Epidermal melanocyte (primary cell): ENCODE data around the gene GALK1.

Experiments used
- DNase-seq: peaks from one replicate; pipeline ENCODE4 v3.0.0; 2011; ENCODE audit warnings: low spot score; ENCODE audit not compliant: insufficient read length

The GALK1 gene

DNA sequence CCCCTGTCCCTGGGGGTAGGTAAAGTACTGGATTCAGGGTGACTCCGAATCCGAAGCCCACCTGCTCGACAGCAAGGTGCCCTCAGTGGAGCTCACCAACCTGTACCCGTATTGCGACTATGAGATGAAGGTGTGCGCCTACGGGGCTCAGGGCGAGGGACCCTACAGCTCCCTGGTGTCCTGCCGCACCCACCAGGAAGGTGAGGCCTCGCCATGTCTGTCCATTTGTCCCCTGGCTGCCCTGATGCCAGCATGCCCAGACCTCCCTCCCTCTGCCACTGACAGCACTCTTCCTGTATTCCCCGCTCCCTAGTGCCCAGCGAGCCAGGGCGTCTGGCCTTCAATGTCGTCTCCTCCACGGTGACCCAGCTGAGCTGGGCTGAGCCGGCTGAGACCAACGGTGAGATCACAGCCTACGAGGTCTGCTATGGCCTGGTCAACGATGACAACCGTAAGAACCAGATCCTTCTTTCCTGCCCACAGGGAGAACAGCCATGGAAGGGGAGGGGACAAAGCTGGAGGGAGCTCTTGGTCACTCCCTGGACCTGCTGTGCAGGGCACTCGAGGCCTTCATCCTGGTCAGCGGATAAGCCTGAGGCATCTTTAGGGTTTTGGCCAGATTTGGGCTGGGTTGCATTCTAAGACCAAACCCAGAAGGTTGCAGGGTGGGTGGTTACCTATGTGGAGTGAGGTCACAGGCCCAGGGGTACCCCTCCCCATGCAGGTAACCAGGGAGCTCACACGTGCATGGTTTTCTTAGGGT lies 14.2 kb downstream of the GALK1 start:
- DNase-seq: no peak

DNA sequence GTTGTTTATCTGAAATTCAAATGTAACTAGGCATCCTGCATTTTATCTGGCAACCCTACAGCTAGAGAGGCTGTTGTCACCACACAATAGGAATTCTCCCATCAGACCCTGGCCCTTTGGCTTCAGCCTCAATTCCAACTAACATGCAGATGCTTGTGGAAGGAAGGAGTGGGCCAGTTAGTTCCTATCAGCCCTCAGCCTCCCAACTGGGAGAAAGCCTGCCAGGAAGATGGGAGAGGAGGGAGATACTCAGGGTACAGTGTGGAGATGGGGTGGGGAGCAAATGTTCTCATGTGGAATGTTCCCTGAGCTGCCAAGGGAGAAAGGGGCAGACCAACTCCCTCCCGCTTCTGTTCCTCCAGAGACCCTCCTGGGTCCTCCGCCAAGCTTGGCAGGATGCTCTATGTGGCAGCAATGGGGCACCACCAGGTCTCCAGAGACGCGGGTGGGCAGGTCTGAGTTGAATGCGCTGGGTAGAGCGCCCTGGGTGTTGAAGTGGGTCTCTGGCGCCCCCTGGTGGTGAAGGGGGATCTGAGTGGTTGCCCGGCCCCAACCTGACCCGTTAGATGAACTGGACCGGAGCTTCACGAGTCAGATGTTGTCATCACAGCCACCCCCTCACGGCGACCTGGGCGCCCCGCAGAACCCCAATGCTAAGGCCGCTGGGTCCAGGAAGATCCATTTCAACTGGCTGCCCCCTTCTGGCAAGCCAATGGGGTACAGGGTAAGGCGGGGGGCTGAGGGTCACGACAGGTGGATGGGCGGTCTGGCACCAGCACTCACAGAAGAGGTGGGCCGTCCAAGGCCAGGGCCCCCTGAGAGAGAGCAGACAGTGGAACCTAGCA lies 15.2 kb downstream of the GALK1 start:
- peak; percentile 96 for DNase-seq

DNA sequence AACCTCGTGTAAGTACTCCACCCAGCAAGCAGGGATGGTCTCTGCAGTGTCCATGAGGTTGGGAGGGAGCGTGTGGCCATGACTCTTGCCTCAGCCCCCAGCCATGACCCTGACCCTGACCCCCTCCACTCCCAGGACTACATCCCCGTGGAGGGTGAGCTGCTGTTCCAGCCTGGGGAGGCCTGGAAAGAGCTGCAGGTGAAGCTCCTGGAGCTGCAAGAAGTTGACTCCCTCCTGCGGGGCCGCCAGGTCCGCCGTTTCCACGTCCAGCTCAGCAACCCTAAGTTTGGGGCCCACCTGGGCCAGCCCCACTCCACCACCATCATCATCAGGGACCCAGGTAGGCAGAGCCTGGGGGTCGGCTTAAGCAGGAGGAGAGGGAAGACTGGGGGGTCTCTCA lies 16.3 kb downstream of the GALK1 start:
- no peak for DNase-seq

DNA sequence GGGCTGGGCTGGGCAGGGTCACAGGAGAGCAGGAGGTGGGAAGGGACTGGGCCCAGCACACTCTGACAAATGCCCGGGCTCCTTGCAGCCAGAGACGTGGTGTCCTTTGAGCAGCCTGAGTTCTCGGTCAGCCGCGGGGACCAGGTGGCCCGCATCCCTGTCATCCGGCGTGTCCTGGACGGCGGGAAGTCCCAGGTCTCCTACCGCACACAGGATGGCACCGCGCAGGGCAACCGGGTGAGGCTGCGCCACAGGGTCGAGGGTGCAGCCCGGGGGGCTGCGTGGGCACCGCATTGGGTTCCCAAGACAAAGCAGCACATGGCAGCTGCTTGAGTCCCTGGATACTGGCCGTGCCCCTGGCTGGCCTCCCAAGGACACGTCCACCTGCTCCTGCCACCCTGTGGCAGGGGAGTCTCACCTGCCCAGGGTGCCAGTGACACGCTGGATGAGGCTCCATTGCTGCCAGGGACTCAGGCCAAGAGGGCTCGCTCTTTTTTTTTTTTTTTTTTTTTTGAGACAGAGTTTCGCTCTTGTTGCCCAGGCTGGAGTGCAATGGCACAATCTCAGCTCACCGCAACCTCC lies 21.3 kb downstream of the GALK1 start:
- no peak for DNase-seq

DNA sequence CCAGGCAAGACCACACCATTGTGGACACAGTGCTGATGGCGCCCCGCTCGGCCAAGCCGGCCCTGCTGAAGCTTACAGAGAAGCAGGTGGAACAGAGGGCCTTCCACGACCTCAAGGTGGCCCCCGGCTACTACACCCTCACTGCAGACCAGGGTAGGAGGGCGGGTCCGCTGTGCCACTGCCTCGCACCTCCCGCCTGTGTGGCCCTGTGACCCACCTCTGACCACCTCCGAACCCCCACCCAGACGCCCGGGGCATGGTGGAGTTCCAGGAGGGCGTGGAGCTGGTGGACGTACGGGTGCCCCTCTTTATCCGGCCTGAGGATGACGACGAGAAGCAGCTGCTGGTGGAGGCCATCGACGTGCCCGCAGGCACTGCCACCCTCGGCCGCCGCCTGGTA lies 22.7 kb downstream of the GALK1 start:
- DNase-seq: no peak

DNA sequence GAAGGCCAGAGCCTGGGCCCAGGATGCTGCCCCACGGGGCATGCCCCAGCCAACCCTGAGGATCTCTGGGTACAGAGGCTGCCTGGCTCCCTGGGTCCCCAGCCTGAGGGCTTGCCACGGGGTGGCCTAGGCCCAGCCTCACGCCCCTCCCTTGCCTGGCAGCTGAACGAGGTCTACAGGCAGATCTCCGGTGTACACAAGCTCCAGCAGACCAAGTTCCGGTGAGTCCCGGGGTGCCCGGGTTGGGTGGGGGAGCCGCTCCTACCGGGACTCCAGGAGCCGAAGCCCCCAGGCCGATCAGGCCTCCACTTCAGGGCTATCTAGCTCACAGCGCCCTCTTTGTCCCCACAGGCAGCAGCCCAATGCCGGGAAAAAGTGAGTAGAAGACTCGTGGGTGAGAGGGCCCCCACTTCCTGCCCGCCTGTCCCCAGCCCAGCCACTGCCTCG lies 24.3 kb downstream of the GALK1 start:
- DNase-seq: no peak

DNA sequence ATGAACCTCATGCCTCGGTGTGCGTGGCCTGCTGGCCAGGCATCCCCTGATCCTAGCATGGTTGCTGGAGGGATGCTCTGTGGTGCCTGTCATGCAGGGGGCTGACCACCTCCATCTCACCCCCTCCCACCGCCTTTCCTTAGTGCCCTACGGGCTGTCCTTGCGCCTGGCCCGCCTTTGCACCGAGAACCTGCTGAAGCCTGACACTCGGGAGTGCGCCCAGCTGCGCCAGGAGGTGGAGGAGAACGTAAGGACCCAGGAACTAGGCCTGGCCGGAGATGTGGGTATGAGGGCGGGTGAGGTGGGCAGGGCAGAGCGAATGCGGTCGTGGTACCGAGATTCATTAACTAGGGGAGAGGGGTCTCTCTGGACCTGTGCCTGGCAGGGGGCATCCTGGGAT lies 24.8 kb downstream of the GALK1 start:
- DNase-seq: no peak

DNA sequence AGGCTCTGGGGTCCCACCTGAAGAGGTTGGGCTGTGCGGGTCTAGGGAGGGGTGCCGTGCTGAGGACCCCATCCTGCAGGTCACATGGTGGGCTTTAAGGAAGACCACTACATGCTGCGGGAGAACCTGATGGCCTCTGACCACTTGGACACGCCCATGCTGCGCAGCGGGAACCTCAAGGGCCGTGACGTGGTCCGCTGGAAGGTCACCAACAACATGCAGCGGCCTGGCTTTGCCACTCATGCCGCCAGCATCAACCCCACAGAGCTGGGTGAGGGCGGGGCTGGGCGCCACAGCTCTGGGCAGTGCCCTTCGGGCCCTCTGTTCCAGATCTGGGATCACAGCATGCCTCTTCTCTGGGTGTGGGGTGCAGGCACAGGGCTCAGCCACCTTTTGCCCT lies 25.2 kb downstream of the GALK1 start:
- no peak for DNase-seq

DNA sequence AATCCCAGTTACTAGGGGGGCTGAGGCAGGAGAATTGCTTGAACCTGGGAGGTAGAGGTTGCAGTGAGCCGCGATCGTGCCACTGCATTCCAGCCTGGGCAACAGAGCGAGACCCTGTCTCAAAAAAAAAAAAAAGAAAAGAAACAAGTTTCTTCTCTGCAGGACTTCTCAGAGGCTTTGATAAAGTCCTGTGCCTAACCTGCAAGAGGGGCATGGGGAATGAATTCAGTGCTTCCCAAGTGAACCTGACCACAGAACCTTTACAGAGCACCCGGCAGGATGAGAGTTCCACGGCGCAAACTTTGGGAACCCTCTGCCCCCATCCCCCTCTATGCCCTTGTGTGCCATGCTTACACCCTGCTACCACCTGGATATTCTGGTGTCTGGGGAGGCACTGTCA lies 25.8 kb downstream of the GALK1 start:
- no peak for DNase-seq

DNA sequence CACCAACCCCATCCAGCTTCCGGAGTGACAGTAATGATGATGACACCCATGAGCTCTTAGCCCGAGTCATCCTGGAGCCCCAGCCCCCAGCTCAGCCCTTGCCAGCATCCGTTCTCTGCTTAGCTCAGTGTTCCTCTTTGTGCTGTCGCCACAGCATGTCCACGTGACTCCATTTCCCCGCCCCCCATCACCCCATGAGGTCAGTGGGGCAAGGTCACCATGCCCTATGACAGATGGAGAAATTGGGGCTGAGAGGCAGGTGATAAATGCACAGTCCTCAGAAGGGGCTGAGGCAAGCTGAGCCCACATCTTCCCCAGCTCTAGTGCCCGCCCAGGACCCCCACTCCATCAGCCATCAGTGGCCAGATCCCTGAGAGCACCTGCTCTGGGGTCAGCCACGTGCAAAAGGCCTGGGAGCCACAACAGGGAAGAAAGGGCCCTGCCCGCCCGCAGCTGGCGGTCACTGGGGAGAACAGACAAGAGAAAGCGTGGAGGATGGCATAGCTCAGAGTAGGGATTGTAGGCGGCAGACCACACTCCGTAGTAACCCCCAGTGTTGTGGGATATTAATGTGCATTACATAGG lies 26.7 kb downstream of the GALK1 start:
- no peak for DNase-seq

DNA sequence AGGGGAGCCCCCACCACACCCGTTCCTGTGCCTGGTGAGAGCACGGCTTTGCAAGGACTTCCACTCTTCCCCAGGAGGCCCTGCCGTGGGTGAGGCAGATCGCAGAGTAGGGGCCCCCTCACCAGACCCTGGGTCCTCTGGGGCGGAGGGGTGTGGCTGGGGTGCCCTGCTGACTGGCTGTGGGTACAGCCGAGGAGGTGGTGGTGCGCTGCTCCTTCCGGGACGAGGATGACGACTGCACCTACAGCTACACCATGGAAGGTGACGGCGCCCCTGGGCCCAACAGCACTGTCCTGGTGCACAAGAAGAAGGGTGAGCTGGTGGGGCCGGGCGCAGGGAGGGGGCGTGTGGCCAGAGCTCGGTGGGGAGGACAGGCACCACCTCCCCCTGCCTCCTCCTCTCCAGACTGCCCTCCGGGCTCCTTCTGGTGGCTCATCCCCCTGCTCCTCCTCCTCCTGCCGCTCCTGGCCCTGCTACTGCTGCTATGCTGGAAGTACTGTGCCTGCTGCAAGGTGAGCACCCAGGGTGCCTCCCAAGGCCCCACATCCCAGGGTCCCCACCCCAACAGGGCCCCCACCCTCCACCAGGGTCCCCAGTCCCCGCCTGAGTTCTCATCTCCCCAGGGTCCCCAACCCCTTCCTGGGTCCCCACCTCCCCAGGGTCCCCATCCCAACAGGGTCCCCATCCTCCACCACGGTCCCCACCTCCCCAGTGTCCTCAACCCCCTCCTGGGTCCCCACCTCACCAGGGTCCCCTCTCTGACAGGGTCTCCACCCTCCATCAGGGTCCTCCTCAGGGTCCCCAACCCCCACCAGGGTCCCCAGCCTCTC lies 27.6 kb downstream of the GALK1 start:
- no peak for DNase-seq

DNA sequence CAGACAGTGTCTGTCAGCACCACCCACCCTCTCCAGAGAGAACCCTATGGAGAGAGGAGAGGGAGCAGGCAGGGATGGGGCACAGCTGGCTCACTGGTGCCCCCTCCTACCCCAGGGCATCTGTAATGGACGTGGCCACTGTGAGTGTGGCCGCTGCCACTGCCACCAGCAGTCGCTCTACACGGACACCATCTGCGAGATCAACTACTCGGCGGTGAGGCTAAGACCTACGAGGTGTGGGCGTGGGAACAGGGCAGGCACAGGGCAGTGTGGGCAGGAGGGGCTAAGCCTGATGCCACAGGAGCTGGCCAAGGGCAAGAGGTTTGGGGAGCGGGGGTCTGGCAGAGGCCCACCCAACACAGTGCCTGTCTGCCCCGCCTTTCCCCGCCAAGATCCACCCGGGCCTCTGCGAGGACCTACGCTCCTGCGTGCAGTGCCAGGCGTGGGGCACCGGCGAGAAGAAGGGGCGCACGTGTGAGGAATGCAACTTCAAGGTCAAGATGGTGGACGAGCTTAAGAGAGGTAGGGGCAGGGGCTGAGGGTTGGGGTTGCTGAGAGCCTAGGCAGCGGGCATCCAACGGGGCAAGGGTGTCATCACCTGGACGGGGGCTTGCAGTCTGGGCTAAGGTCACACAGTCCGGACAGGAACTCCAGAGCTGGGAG lies 28.7 kb downstream of the GALK1 start:
- no peak for DNase-seq

DNA sequence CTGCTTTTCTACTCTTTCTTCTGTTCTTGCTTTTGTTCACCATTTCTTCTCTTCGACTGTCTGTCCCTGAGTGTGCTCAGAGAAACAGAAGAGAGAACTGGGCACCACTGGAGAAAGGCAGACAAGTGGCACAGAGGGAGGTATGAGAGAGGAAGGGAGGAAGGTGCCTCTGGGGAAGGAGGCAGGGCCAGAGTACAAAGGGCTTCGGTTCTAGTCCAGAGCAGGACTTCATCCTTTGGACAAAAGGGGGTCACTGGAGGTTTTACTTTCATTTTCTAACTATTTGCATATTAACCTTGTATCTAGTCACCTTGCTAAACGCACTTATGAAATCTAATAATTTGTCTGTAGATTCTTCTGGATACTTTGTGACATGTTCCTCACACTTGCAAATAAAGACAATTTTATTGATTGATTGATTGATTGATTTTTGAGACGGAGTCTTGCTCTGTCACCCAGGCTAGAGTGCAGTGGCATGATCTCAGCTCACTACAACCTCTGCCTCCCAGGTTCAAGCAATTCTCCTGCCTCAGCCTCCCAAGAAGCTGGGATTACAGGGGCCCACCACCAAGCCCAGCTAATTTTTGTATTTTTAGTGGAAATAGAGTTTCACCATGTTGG lies 30.2 kb downstream of the GALK1 start:
- no peak for DNase-seq

DNA sequence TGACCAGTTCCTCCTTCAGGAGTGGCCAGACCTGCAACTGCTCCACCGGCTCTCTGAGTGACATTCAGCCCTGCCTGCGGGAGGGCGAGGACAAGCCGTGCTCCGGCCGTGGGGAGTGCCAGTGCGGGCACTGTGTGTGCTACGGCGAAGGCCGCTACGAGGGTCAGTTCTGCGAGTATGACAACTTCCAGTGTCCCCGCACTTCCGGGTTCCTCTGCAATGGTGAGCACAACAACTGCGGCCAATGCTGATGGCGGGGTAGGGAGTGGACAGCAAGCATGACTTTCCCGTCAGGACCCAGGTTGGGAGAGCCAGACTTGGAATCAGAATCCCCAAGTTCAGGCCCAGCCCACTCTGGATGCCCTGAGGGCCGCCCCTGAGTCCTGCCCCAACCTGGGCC lies 31.5 kb downstream of the GALK1 start:
- no peak for DNase-seq

DNA sequence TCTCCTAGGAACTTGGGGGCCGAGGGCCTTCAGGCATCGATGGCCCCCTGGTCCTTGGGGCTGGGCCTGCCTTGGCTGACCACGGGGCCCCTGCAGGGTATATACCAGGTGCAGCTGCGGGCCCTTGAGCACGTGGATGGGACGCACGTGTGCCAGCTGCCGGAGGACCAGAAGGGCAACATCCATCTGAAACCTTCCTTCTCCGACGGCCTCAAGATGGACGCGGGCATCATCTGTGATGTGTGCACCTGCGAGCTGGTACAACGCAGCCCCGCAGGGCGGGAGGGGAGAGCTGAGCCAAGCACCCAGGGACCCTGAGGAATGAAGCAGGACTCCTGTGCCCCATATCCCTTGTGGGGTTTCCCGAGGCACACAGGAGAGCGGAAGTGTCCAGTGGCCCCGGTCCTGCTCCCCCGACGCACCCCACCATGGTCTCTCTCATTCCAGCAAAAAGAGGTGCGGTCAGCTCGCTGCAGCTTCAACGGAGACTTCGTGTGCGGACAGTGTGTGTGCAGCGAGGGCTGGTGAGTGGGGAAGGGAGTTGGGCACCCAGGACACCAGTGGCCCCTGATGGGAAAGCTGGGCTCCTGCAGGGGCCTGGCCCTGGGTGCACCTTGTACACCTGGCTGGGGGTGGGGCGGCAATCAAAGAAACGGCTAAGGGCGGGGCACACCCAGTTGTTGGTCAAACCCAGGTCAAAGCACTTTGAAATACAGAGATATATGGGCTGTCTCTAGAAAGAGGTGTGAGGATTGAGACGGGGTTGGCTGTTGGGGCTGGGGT lies 33.1 kb downstream of the GALK1 start:
- no peak for DNase-seq

DNA sequence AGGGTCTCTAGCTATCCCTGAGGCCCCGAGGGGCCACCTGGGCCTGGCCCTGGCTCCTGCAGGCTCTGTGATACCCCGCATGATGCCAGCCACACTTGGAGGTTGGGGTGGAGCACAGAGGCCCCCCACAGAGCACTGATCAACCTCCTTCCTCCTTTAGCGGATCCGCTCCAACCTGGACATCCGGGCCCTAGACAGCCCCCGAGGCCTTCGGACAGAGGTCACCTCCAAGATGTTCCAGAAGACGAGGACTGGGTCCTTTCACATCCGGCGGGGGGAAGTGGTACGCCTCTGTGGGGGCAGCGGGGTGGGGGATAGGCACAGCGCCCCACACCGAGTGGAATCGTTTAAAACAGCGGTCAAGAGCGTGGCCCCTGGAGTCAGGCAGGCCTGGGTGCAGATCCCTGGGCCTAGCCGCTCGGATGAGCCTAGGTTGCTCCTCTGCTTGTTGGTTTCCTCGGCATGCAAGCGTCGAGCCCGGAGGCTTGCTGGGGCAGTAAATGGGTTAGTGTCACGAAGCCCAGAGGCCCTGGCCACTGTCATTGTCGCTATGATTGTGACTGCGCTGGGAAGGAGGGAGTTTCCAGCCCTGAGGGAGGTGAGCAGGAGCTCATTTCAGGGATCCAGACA lies 33.8 kb downstream of the GALK1 start:
- no peak for DNase-seq

DNA sequence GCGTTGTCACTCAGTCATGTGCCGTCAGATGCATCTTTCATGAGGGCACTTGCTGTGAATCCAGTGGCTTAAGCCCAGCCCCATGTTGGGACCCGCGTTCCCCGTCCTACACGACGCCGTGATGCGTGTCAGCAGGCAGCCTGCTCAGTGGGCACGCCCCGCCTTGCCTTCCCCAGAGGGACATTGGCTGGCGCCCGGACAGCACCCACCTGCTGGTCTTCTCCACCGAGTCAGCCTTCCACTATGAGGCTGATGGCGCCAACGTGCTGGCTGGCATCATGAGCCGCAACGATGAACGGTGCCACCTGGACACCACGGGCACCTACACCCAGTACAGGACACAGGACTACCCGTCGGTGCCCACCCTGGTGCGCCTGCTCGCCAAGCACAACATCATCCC lies 34.9 kb downstream of the GALK1 start:
- no peak for DNase-seq

DNA sequence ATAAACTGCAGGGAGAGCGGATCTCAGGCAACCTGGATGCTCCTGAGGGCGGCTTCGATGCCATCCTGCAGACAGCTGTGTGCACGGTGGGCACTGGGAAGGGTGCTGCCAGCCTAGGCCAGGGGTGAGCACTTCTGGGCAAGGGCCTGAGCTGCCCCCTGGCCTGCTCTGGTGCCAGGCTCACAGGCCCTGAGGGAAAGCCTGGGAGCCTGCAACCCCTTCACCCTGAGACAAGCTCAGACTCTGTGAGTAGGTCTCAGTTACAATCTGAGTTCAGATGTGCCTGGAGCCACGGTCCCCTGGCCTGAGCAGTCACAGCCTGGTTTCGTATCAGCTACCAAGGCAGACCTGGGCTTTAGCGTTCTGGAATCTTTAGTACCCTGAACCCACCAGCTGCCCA lies 35.6 kb downstream of the GALK1 start:
- DNase-seq: no peak

DNA sequence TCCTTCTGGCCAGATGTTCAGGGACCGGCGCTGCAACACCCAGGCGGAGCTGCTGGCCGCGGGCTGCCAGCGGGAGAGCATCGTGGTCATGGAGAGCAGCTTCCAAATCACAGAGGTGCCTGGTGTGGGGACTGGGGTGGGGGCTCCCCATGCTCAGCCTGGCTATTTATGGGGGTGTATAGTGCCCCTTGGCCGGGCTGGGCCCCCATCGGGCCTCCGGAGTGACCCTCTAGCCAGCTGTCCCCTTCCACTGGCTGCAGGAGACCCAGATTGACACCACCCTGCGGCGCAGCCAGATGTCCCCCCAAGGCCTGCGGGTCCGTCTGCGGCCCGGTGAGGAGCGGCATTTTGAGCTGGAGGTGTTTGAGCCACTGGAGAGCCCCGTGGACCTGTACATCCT lies 37.6 kb downstream of the GALK1 start:
- DNase-seq: no peak
